ENCODE measurements around the gene PLEKHS1.

The PLEKHS1 gene

DNA sequence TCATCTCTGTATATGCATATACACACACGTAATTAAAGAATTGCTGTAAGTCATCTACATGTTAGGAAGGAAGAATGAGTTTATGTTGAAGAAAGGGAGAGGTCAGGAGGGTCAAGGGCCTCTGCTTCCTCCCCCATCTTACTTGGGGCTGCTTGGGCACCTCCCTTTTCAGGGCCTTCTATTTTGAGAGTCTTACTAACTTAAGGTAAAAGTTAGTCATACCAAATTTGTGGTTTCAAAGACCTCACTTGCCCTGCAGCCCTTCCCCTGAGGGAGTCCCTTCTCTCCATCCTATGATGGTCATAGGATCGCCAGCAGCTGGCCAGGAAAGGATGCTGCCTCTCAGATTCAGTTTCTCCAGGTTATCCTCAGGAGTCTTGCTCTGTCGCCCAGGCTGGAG, 2.6 kb downstream of the PLEKHS1 start:
- TF ChIP-seq, protein P1, sequence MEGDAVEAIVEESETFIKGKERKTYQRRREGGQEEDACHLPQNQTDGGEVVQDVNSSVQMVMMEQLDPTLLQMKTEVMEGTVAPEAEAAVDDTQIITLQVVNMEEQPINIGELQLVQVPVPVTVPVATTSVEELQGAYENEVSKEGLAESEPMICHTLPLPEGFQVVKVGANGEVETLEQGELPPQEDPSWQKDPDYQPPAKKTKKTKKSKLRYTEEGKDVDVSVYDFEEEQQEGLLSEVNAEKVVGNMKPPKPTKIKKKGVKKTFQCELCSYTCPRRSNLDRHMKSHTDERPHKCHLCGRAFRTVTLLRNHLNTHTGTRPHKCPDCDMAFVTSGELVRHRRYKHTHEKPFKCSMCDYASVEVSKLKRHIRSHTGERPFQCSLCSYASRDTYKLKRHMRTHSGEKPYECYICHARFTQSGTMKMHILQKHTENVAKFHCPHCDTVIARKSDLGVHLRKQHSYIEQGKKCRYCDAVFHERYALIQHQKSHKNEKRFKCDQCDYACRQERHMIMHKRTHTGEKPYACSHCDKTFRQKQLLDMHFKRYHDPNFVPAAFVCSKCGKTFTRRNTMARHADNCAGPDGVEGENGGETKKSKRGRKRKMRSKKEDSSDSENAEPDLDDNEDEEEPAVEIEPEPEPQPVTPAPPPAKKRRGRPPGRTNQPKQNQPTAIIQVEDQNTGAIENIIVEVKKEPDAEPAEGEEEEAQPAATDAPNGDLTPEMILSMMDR (IDR thresholded peaks at IDR 0.05; ENCODE audit: borderline replicate concordance, insufficient read depth, low read depth, low read length): no peak
- H3K4me3 ChIP-seq (ENCODE audit: low read depth, low read length): no peak overlapping the region

DNA sequence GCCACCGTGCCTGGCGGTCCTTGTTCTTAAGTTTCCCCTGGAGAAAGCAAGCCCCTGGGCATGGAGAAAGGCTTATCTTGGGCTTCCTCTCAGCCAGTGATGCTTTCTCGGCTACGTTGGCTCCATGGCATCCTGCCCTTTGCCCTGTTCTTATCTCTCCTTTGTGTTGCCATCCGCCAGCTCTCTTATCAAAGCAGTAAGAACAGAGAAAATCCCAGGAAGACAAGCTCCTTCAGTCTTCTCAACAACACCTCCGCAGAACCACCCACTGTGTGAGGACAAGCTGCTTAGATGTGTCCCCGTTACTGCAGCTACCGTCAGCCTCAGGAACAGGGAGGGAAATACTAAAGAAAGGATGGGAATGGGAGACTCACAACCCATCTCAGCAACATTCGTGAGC, 3.3 kb downstream of the PLEKHS1 start:
- TF ChIP-seq, protein P1 (IDR thresholded peaks at IDR 0.05; ENCODE audit: borderline replicate concordance, insufficient read depth, low read depth, low read length): no peak
- H3K4me3 ChIP-seq (ENCODE audit: low read depth, low read length): no peak overlapping the region

DNA sequence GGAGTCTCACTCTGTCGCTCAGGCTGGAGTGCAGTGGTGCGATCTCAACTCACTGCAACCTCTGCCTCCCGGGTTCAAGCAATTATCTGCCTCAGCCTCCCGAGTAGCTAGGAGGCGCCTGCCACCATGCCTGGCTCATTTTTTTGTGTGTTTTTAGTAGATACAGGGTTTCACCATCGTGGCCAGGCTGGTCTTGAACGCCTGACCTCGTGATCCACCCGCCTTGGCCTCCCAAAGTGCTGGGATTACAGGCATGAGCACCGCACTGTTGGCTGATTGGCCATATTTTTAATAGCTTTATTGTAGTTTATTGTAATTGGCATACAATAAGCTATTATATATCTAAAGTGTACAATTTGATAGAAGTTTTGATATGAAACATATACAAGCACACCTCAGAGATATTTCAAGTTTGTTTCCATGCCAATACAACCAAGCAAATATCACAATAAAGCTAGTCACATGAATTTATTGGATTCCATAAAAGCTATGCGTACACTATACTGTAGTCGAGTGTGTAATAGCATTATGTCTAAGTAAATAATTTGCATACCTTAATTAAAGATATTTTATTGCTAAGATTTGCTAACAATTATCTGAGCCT, 5.6 kb downstream of the PLEKHS1 start:
- TF ChIP-seq, protein P1 (IDR thresholded peaks at IDR 0.05; ENCODE audit: borderline replicate concordance, insufficient read depth, low read depth, low read length): no peak
- H3K4me3 ChIP-seq (ENCODE audit: low read depth, low read length): no peak overlapping the region

DNA sequence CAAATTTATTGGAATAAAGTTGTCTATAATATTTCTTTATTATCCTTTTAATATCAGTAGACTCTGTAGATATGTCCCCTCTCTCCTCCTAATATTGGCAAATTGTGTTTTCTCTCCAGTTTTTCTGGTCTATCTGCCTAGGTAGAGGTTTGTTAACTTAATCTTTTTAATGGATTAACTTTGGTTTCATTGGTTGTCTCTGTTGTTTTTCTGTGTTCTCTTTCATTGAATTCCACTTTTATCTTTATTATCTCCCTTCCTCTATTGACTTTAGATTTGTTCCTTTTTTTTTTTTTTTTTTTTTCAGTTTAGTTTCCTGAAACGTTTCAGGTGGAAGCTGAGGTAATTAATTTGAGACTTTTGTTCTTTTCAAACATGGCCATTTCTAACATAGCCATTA, 10.6 kb downstream of the PLEKHS1 start:
- TF ChIP-seq, protein P1 (IDR thresholded peaks at IDR 0.05; ENCODE audit: borderline replicate concordance, insufficient read depth, low read depth, low read length): no peak
- H3K4me3 ChIP-seq (ENCODE audit: low read depth, low read length): no peak overlapping the region

DNA sequence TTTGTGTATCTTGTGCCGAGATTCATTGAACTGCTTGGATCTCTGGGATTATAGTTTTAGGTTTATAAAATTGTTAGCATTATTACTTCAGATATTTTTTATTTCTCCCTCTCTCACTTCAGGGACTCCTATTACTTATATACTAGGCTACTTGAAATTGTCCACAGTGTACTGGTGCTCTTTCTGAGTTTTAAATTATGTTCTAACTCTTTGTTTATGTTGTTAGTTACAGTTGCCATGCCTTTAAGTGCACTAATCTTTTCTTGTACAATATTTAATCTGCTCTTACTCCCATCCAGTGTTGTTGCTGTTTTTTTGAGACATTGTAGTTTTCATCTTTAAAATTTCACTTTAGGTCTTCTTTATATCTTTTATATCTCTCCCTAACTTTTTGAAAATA, 13.1 kb downstream of the PLEKHS1 start:
- H3K4me3 ChIP-seq (ENCODE audit: low read depth, low read length): no peak overlapping the region
- TF ChIP-seq, protein P1 (IDR thresholded peaks at IDR 0.05; ENCODE audit: borderline replicate concordance, insufficient read depth, low read depth, low read length): no peak

DNA sequence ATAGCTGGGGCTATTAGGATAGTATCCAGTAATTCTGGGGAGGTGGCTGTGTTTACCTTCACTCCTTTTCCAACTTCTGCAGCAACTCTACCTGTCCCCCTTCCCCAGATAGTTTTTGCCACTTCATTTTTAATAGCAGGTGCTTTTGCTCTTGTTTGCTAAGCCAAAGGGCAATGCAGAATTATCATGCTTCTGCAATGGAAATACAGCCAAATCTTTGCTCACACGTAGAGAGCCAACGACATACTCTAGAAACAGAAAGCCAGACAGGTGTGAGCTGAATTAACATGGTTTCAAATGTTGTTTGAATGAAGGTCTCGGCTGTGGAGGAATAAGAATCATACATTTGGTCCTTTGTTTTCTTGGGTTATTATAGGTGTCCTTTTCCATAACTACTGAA, 14.4 kb downstream of the PLEKHS1 start:
- TF ChIP-seq, protein P1 (IDR thresholded peaks at IDR 0.05; ENCODE audit: borderline replicate concordance, insufficient read depth, low read depth, low read length): no peak
- H3K4me3 ChIP-seq (ENCODE audit: low read depth, low read length): no peak overlapping the region

DNA sequence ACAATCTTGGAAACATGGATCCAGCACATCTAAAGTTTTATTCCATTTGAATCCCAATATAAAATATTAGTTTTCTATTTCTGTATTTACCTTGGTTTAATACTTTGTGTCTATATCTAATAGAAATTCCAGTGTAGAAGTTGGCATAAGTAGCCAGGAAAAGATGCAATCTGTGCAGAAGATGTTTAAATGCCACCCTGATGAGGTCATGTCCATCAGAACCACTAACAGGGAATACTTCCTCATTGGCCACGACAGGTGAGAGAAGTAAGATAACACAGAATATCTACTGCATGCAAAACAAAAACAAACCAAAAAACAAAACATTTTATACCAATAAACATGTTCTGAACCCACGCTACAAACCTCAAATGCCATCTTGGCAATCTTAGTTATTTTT, 15.7 kb downstream of the PLEKHS1 start:
- H3K4me3 ChIP-seq (ENCODE audit: low read depth, low read length): no peak overlapping the region
- TF ChIP-seq, protein P1 (IDR thresholded peaks at IDR 0.05; ENCODE audit: borderline replicate concordance, insufficient read depth, low read depth, low read length): no peak
